Measurements from ENCODE around the gene MTMR10.
A peak's percentile ranks its signal among the peaks of the same experiment; 100 is the strongest.

The MTMR10 gene

GRCh38 chr15:30906366-30906765 lies 85.1 kb downstream of the MTMR10 start:
- no peak for DNase-seq (ENCODE audit: low spot score)
- TF ChIP-seq, protein P1, sequence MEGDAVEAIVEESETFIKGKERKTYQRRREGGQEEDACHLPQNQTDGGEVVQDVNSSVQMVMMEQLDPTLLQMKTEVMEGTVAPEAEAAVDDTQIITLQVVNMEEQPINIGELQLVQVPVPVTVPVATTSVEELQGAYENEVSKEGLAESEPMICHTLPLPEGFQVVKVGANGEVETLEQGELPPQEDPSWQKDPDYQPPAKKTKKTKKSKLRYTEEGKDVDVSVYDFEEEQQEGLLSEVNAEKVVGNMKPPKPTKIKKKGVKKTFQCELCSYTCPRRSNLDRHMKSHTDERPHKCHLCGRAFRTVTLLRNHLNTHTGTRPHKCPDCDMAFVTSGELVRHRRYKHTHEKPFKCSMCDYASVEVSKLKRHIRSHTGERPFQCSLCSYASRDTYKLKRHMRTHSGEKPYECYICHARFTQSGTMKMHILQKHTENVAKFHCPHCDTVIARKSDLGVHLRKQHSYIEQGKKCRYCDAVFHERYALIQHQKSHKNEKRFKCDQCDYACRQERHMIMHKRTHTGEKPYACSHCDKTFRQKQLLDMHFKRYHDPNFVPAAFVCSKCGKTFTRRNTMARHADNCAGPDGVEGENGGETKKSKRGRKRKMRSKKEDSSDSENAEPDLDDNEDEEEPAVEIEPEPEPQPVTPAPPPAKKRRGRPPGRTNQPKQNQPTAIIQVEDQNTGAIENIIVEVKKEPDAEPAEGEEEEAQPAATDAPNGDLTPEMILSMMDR (IDR thresholded peaks at IDR 0.05; ENCODE audit: extremely low read depth, missing control alignments) = no peak

DNA sequence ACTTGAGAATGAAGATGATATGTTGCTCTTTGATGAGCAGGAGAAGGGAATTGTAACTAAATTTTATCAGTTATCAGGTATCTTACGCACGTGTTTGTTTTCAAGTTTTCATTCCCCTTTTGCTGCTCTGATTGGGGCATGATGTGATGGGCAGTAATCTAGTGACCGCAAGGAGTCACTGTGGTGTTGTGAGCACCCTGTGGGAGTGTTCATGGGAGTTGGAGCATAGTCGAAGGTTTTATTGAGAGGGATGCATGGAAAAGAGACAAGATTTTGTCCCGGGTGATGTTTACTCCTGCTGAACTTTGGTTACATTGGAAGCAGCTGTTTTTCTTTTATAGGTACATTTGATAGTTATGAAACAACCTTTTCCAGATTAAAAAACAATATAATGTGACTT lies 85.6 kb downstream of the MTMR10 start:
- TF ChIP-seq, protein P1 (IDR thresholded peaks at IDR 0.05; ENCODE audit: extremely low read depth, missing control alignments) = no peak
- no peak for DNase-seq (ENCODE audit: low spot score)

DNA sequence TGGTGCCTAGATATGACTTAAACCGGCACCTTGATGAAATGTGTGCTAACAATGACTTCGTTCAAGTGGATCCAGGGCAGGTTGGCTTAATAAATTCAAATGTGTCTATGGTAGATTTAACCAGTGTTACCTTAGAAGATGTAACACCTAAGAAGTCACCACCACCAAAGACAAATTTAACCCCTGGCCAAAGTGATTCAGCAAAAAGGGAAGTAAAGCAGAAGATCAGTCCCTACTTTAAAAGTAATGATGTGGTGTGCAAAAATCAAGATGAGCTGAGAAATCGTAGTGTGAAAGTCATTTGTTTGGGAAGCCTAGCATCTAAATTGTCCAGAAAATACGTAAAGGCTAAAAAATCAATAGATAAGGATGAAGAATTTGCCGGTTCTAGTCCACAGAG lies 86.6 kb downstream of the MTMR10 start:
- no peak for DNase-seq (ENCODE audit: low spot score)
- TF ChIP-seq, protein P1 (IDR thresholded peaks at IDR 0.05; ENCODE audit: extremely low read depth, missing control alignments) = no peak

DNA sequence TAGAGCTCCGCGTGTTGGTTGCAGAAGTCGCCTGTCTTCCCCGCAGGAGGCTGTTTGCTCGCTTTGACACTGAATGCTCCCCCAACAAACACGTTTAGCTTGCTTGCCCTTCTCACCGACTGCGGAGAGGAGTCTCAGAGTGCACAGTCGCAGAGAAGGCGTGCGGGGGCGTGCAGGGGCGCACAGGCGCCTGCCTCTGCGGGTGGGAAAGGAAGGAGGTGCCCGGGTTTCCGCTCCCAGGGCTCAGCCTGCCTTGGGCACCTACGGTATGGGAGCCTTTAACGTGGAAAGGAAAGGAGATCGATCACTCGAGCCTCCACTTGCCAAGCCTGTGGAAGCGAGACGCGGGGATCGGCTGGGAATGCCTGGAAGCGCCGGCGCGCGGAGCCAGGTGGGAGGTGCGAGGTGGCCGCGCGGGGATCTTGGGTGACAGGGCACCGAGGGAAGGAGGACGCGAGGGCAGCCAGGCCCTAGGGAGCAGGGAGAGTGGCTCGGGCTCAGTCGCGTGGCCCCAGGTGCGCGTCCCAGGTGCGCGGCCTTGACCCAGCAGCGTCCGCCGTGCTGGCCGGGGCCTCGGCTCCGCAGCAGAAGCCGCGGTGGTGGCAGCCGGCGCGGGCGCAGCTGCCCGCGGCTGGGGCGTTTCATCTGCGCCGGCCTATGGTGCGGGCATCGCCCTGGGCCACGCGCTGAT lies 87.8 kb downstream of the MTMR10 start, which contains the start of gene FAN1:
TSS of gene FAN1 (plus strand) at position 419 of the 691 bp plus-strand sequence. CDS start 749 bp downstream, outside the sequence.
- TF ChIP-seq, protein P1 (IDR thresholded peaks at IDR 0.05; ENCODE audit: extremely low read depth, missing control alignments) = no peak
- peak; percentile 91 for DNase-seq (ENCODE audit: low spot score)

DNA sequence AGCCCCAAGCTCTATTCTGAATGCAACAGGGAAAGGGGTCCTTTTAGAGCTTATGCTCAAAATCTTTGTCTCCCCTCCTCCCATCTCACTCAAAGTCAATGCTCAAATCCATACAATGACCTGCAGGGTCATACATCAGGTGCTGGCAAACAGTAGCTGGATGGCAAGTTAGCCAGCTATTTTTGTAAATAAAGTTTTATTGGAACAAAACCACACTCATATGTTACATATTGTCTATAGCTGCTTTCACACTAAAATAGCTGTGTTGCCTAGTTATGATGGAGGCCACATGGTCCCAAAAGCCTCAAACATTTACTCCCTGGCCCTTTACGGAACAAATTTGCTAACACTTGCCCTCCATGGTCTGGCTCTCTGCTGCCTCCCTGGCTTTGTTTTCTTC lies 89.5 kb downstream of the MTMR10 start:
- DNase-seq (ENCODE audit: low spot score) = no peak
- TF ChIP-seq, protein P1 (IDR thresholded peaks at IDR 0.05; ENCODE audit: extremely low read depth, missing control alignments) = no peak

- no peak for DNase-seq (ENCODE audit: low spot score)
- TF ChIP-seq, protein P1 (IDR thresholded peaks at IDR 0.05; ENCODE audit: extremely low read depth, missing control alignments) = no peak
Observed at GRCh38 chr15:30896211-30896606, 95.2 kb downstream of the MTMR10 start.

DNA sequence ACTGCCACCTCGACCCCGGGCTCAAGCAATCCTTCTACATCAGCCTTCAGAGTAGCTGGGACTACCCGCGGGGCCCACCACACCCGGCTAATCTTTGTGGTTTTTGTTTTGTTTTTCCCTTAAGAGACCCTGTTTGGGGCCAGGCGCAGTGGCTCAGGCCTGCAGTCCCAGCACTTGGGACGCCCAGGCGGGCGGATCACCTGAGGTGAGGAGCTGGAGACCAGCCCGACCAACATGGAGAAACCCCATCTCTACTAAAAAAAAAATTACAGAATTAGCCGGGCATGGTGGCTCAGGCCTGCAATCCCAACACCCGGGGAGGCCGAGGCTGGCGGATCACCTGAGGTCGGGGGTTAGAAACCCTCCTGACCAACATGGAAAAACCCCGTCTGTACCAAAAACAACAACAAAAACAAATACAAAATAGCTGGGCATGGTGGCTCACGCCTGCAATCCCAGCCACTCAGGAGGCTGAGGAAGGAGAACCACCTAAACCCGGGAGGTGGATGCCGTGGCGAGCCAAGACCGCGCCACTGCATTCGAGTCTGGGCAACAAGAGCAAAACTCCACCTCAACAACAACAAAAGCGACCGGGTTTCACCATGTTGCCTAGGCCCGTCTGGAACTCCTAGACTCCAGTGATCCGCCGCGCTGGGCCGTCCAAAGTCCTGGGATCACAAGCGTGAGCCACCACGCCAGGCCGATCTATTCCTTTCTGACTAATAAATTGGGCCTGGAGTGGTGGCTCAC lies 95.8 kb downstream of the MTMR10 start:
- TF ChIP-seq, protein P1 (IDR thresholded peaks at IDR 0.05; ENCODE audit: extremely low read depth, missing control alignments) = no peak
- no peak for DNase-seq (ENCODE audit: low spot score)
